CD8-positive, alpha-beta memory T cell (primary cell): ENCODE measurements around the gene LRRC27. TPM values are rescaled to one million over a fixed set of nuclear protein-coding genes. Genes with fewer than 3 reads are reported as not detected.

Experiments used
- CTCF ChIA-PET: fragments of 350-600 bp; sonication (Branson Sonifier 250); formaldehyde crosslinking; loops from one replicate; lab custom pipeline; 2021; ENCODE audit warnings: antibody characterized with exemption; lab: Charles Lee
- POLR2A ChIA-PET: fragments of 350-600 bp; sonication (Branson Sonifier 250); formaldehyde crosslinking; loops from one replicate; lab custom pipeline; 2021; ENCODE audit warnings: antibody characterized with exemption; lab: Charles Lee
- DNase-seq, 5 donors: peaks; one replicate each; pipeline versions ENCODE4 v3.0.0 to v3.0.0-alpha.2; 2020 to 2022; ENCODE audit warnings: mixed read lengths in 1 of 5
- H3K27ac ChIP-seq: one replicate; pipeline ENCODE4 v1.7.0; 2013; ENCODE audit warnings: low read depth, mild to moderate bottlenecking, low read length, moderate library complexity
- H3K27me3 ChIP-seq: 2 replicates; pipeline ENCODE4 v1.7.0; 2013; ENCODE audit warnings: low read length, mild to moderate bottlenecking; ENCODE audit not compliant: insufficient read depth, poor library complexity, severe bottlenecking
- H3K36me3 ChIP-seq: 2 replicates; pipeline ENCODE4 v1.7.0; 2013; ENCODE audit warnings: mild to moderate bottlenecking, low read length, moderate library complexity; ENCODE audit not compliant: insufficient read depth
- H3K4me1 ChIP-seq: 2 replicates; pipeline ENCODE4 v1.7.0; 2013; ENCODE audit warnings: mild to moderate bottlenecking, low read length, moderate library complexity; ENCODE audit not compliant: insufficient read depth
- H3K4me3 ChIP-seq: 2 replicates; pipeline ENCODE4 v1.7.0; 2013; ENCODE audit warnings: mild to moderate bottlenecking, low read length
- H3K9me3 ChIP-seq: 2 replicates; pipeline ENCODE4 v1.7.0; 2013; ENCODE audit warnings: mild to moderate bottlenecking, low read length
- H3K27ac Mint-ChIP-seq, 8 donors: one replicate each; pipeline ENCODE4 v1.8.0; 2020 to 2021; ENCODE audit warnings: mixed read lengths in 8 of 8, mild to moderate bottlenecking in 6 of 8, inconsistent platforms in 3 of 8, moderate library complexity in 3 of 8
- H3K27me3 Mint-ChIP-seq, 2 donors: one replicate each; pipeline ENCODE4 v1.8.0; 2020 to 2021; ENCODE audit warnings: mixed read lengths in 2 of 2, mild to moderate bottlenecking in 1 of 2, moderate library complexity in 1 of 2
- H3K36me3 Mint-ChIP-seq, 3 donors: one replicate each; pipeline ENCODE4 v1.8.0; 2020 to 2021; ENCODE audit warnings: mixed read lengths in 3 of 3, inconsistent platforms in 1 of 3, mild to moderate bottlenecking in 1 of 3
- H3K4me1 Mint-ChIP-seq, 3 donors: one replicate each; pipeline ENCODE4 v1.8.0; 2020 to 2021; ENCODE audit warnings: mixed read lengths in 3 of 3, inconsistent platforms in 1 of 3, mild to moderate bottlenecking in 1 of 3
- H3K4me3 Mint-ChIP-seq, 7 donors: one replicate each; pipeline ENCODE4 v1.8.0; 2020 to 2021; ENCODE audit warnings: mixed read lengths in 7 of 7, mild to moderate bottlenecking in 6 of 7, moderate library complexity in 4 of 7, inconsistent platforms in 2 of 7
- H3K9me3 Mint-ChIP-seq, 5 donors: one replicate each; pipeline ENCODE4 v1.8.0; 2020 to 2022; ENCODE audit warnings: mixed read lengths in 5 of 5, mild to moderate bottlenecking in 3 of 5, moderate library complexity in 2 of 5, inconsistent platforms in 1 of 5
- polyA plus RNA-seq: library from polyadenylated mRNA; unstranded; fragments of 300-500 nt; fragmentation: Illumina TruSeq; gene quantifications from one replicate; pipeline ENCODE4 v1.2.3, GENCODE V29; 2021
- total RNA-seq, 2 experiments: library from RNA; stranded (reverse); gene quantifications; one replicate each; pipeline ENCODE4 v1.2.3, GENCODE V29; 2021

LRRC27 gene
- total and polyA plus RNA-seq, 3 experiments from 2014 or later: 1.8 to 5.7 (median 3.1) TPM

DNA sequence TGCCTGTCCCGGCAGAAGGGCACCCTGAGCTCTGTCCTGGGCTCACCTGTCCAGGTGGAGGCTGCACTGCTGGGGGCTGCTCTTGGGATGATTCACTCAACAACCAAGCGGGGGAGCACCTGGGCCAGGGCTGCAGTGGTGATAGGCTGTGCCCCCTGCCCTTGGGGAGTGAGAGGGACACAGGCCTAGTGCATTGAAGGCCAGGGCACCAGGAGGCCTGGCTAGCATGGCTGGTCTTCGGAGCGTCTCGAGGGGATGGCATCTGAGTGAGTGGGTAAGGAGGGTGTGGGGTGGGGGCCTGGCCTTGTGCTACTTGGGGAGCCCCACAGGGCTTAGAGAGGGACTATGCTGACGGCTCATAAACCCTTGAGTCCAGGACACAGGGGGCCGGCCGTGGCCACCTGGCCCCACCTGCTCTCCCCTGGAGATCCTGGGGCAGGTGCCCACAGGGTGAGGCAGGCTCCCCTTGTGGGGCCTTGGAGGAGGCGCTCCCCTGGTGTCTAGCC is 68.1 kb downstream of the LRRC27 start:
- Mint-ChIP-seq H3K4me1 (peaks cover 0 to 35% (median 11%) of the 10 kb centered on the region in 3 donors), H3K4me3 (peak overlapping the region in 3 of 7 donors; percentile 15 to 56 (median 44)), H3K36me3 (peaks cover 0 to 8% (median 0%) of the 10 kb centered on the region in 3 donors), H3K9me3 (no peaks in the 10 kb centered on the region), H3K27ac (peak overlapping the region in 2 of 8 donors; percentile 46 to 60), H3K27me3 (no peaks in the 10 kb centered on the region)
- CTCF ChIA-PET: interaction anchor here (4.0 kb wide), 1 partner anchor 46 kb away, joined by 17 read pairs; no protein-coding TSS in a partner anchor
- Histone ChIP-seq H3K4me3 (no peak overlapping the region), H3K36me3 (no peaks in the 10 kb centered on the region), H3K27me3 (no peaks in the 10 kb centered on the region), H3K27ac (no peak overlapping the region), H3K9me3 (no peaks in the 10 kb centered on the region), H3K4me1 (peaks cover 17% of the 10 kb centered on the region)
- no peak for DNase-seq
- POLR2A ChIA-PET: no interaction called here

DNA sequence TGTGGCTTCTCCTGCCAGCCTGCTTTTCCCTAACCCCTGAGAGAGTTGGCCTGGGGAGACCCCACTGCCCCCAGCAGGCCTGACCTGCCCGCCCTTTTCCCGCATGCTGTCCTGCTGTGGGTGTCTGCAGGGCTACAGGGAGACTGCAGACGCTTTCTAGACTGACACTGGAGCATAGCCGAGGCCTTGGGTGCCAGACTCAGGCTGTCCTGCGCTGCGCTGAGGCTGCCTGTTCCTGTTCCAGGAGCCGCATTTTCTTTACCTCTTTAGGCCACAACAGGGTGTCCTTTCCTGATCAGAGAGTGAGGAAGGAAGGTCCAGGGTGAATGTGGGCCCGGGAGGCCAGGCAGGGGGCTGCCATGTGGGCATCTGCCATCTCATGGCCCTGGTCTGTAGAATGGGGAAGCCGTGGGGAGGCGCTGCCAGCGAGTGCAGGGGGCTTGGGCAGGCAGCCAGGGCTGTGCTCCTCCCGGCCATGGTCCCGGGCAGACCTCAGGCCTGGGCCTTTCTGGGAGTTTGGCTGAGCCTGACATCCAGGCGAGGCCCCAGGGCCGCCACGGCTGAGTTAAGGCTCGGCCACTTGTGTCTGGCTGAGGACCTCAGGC is 68.7 kb downstream of the LRRC27 start:
- DNase-seq: no peak
- H3K9me3 ChIP-seq: no peaks in the 10 kb centered on the region
- H3K27ac ChIP-seq: no peak overlapping the region
- no peaks in the 10 kb centered on the region for H3K27me3 Mint-ChIP-seq
- H3K4me3 Mint-ChIP-seq: peak overlapping the region in 2 of 7 donors; percentile 44 to 45
- H3K4me3 ChIP-seq: no peak overlapping the region
- H3K27ac Mint-ChIP-seq: peak overlapping the region in 2 of 8 donors; percentile 22 to 60
- no peaks in the 10 kb centered on the region for H3K9me3 Mint-ChIP-seq
- H3K36me3 Mint-ChIP-seq: peaks cover 0 to 11% (median 0%) of the 10 kb centered on the region in 3 donors
- peaks cover 17% of the 10 kb centered on the region for H3K4me1 ChIP-seq
- H3K27me3 ChIP-seq: no peaks in the 10 kb centered on the region
- H3K4me1 Mint-ChIP-seq: peaks cover 0 to 31% (median 11%) of the 10 kb centered on the region in 3 donors
- ChIA-PET POLR2A (no interaction called here), CTCF (interaction anchor here (4.0 kb wide), 1 partner anchor 46 kb away, joined by 17 read pairs; no protein-coding TSS in a partner anchor)
- no peaks in the 10 kb centered on the region for H3K36me3 ChIP-seq

DNA sequence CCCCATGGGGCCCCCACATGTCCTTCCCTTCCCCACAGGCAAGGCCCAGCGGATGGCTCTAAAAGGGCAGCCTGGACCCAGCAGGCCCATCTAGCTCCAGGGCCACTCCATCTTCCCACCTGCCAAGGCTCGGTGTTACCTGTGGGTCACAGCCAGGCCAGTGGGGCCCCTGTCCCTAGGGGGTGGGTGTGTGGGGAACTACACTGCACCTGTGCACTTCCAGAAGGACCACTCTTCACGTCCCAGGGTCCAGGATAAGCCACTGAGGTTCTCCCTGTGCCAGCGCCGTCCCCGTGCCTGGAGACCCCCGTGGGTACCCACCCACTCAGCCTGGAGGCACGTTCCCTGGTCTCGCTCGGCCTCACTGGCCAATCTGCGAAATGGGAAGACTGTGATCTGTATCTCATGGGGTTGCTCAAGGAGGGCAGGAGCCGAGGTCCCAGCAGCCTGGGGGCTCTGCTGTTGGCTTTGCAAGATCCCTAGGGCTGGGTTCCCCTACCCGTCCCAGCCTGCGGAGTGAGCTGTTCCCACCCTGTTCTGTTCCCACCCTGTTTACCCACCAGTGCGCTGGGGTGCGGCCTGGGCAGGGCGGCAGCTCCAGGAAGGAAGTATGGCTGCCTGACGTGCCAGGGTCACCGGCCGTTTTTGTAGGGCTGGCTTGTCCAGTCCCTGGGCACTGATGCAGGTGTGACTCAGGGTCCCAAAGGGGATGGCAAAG is 69.6 kb downstream of the LRRC27 start:
- Histone ChIP-seq H3K27me3 (no peaks in the 10 kb centered on the region), H3K9me3 (no peaks in the 10 kb centered on the region), H3K4me1 (peaks cover 17% of the 10 kb centered on the region), H3K36me3 (no peaks in the 10 kb centered on the region), H3K4me3 (no peak overlapping the region), H3K27ac (no peak overlapping the region)
- Mint-ChIP-seq H3K9me3 (no peaks in the 10 kb centered on the region), H3K27me3 (no peaks in the 10 kb centered on the region), H3K4me1 (peaks cover 0 to 31% (median 11%) of the 10 kb centered on the region in 3 donors), H3K4me3 (peak overlapping the region in 1 of 7 donors; percentile 68), H3K36me3 (peaks cover 0 to 18% (median 2%) of the 10 kb centered on the region in 3 donors), H3K27ac (peak overlapping the region in 1 of 8 donors; percentile 39)
- ChIA-PET CTCF (no interaction called here), POLR2A (no interaction called here)
- DNase-seq: no peak

DNA sequence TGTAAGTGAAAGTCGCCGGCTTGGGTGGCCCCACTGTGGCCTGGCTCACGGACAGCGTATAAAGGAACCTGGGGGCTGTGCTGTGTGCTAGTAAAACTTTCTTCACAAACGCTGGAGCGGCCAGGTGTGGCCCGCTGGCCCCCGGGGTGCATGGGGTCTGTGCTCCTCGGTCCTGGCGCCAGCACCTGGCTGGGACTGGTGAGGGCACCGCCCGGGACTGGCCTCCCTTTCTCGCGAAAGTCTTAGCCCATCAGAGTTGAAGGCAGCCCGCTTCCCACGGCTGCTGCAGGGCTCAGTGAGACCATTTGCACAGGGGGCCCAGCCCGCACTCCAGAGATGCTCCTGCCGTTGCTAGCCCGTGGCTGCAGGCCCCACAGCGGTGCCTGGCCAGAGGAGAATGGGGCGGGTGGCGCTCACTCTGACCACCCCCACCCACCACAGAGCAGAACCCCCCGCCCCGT is 70.8 kb downstream of the LRRC27 start:
- Mint-ChIP-seq H3K4me1 (peaks cover 0 to 31% (median 12%) of the 10 kb centered on the region in 3 donors), H3K36me3 (peaks cover 0 to 21% (median 2%) of the 10 kb centered on the region in 3 donors), H3K9me3 (no peaks in the 10 kb centered on the region), H3K27ac (no peak overlapping the region), H3K4me3 (no peak overlapping the region), H3K27me3 (no peaks in the 10 kb centered on the region)
- H3K4me3 ChIP-seq: no peak overlapping the region
- ChIA-PET CTCF (no interaction called here), POLR2A (no interaction called here)
- peaks cover 17% of the 10 kb centered on the region for H3K4me1 ChIP-seq
- no peak overlapping the region for H3K27ac ChIP-seq
- H3K36me3 ChIP-seq: no peaks in the 10 kb centered on the region
- DNase-seq: no peak
- H3K9me3 ChIP-seq: no peaks in the 10 kb centered on the region
- no peaks in the 10 kb centered on the region for H3K27me3 ChIP-seq

DNA sequence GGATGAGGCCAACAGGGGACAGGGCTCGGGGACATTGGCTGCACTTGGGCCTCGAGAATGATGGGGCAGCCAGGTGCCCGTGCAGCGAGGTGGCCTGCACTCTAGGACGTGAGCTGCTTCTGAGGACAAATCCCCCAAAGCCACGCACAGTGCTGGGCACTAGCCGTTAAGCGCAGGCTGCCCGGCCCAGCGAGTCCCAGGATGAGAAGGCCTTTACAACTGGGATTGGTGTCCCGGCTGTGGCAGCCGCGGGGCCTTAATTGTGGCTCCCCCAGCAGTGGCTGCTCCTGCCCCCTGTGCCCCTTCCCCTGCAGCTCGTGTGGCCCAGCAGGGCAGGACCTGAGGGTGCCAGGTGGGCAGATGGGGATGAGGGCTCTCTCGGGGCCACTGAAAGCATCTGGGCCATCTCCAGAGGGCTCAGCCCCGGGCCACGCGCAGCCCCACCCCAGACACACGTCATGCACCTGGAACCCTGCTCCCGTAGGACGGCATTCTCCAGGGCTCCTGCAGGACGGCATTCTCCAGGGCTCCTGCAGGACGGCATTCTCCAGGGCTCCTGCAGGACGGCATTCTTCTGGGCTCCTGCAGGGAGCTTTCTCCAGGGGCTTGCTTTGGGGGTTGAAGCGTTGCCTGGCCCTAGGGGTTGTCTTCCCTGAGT is 71.6 kb downstream of the LRRC27 start:
- DNase-seq: no peak
- no peaks in the 10 kb centered on the region for H3K36me3 ChIP-seq
- Mint-ChIP-seq H3K9me3 (no peaks in the 10 kb centered on the region), H3K4me3 (peak overlapping the region in 1 of 7 donors; percentile 49), H3K27ac (no peak overlapping the region), H3K36me3 (peaks cover 0 to 22% (median 2%) of the 10 kb centered on the region in 3 donors), H3K4me1 (peaks cover 0 to 32% (median 13%) of the 10 kb centered on the region in 3 donors), H3K27me3 (no peaks in the 10 kb centered on the region)
- no peak overlapping the region for H3K27ac ChIP-seq
- CTCF ChIA-PET: no interaction called here
- H3K9me3 ChIP-seq: no peaks in the 10 kb centered on the region
- H3K27me3 ChIP-seq: no peaks in the 10 kb centered on the region
- no peak overlapping the region for H3K4me3 ChIP-seq
- POLR2A ChIA-PET: no interaction called here
- peaks cover 12% of the 10 kb centered on the region for H3K4me1 ChIP-seq

DNA sequence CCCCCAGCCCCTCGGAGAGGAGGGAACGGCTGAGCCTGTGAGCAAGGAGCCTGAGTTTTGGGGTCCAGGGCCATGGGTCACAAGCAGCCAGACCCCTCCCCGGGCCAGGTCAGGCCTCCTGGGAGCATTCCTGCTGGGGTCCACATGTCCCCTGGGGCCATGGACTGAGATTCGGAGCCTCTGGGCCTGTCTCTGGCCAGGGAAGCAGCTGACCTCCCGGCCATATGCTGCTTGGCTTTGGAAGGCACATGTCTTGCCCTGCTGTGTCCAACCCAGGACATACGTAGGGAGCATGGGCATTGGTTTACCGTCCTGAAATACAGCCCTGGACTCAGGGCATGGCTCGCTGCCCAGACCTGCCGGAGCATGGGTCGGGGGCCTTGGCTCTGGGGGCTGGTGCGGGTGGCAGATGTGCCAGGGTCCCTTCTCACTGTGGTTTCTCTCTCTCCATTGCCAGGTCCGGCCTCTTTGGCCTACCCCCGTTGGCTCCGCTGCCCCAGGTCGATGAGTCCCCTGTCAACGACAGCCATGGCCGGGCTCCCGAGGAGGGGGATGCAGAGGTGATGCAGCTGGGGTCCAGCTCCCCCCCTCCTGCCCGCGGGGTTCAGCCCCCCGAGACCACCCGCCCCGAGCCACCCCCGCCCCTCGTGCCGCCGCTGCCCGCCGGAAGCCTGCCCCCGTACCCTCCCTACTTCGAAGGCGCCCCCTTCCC is 72.3 kb downstream of the LRRC27 start:
- Mint-ChIP-seq H3K27ac (no peak overlapping the region), H3K9me3 (no peaks in the 10 kb centered on the region), H3K4me3 (no peak overlapping the region), H3K36me3 (peaks cover 0 to 22% (median 2%) of the 10 kb centered on the region in 3 donors), H3K27me3 (no peaks in the 10 kb centered on the region), H3K4me1 (peaks cover 0 to 26% (median 12%) of the 10 kb centered on the region in 3 donors)
- H3K27me3 ChIP-seq: no peaks in the 10 kb centered on the region
- no peak for DNase-seq
- ChIA-PET CTCF (no interaction called here), POLR2A (interaction anchor here (0.6 kb wide), 1 partner anchor 41 kb away, joined by 3 read pairs; no protein-coding TSS in a partner anchor)
- no peaks in the 10 kb centered on the region for H3K36me3 ChIP-seq
- H3K4me3 ChIP-seq: no peak overlapping the region
- no peaks in the 10 kb centered on the region for H3K9me3 ChIP-seq
- no peak overlapping the region for H3K27ac ChIP-seq
- H3K4me1 ChIP-seq: peaks cover 12% of the 10 kb centered on the region

DNA sequence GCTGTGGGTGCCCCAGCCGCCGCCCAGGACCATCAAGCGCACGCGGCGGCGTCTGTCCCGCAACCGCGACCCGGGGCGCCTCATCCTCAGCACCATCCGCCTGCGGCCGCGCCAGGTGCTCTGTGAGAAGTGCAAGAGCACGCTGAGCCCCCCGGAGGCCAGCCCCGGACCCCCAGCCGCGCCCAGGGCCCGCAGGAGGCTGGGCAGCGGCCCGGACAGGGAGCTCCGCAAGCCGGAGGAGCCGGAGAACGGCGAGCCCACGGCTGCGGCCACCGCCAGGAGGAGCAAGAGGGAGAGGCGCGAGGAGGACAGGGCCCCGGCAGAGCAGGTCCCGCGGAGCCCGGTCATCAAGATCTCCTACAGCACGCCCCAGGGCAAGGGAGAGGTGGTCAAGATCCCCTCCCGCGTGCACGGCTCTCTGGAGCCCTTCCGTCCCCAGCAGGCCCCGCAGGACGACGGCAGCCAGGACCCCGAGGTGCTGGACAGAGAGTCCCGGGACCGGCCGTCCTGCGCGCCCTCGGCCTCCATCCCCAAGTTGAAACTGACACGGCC is 73.0 kb downstream of the LRRC27 start:
- Mint-ChIP-seq H3K27ac (no peak overlapping the region), H3K36me3 (peaks cover 0 to 22% (median 2%) of the 10 kb centered on the region in 3 donors), H3K9me3 (no peaks in the 10 kb centered on the region), H3K4me3 (no peak overlapping the region), H3K27me3 (no peaks in the 10 kb centered on the region), H3K4me1 (peaks cover 4 to 23% (median 12%) of the 10 kb centered on the region in 3 donors)
- Histone ChIP-seq H3K27ac (no peak overlapping the region), H3K36me3 (no peaks in the 10 kb centered on the region), H3K4me3 (no peak overlapping the region), H3K27me3 (no peaks in the 10 kb centered on the region), H3K9me3 (no peaks in the 10 kb centered on the region), H3K4me1 (peaks cover 6% of the 10 kb centered on the region)
- CTCF ChIA-PET: no interaction called here
- POLR2A ChIA-PET: no interaction called here
- no peak for DNase-seq
